Kidney capillary endothelial cell (primary cell): Measurements from ENCODE around the gene CYP2W1.
"Not testable (repeated sequence)": the region's sequence is repeated elsewhere in the genome, so short reads cannot be mapped to it uniquely, and the experiment has no call there.

ENCODE experiments used
- DNase-seq: peaks from one replicate; pipeline ENCODE4 v3.0.0-alpha.2; 2018; ENCODE audit warnings: low spot score

The CYP2W1 gene

GRCh38 chr7:983004-983615 is at the start of gene CYP2W1:
TSS of gene CYP2W1 (plus strand) at chr7:983181. CDS start at chr7:983212, 31 bp downstream.
- DNase-seq = no peak

GRCh38 chr7:934469-935163 is 48.4 kb upstream of the CYP2W1 start:
- DNase-seq = no peak

- no peak for DNase-seq
Measured at GRCh38 chr7:935164-935873, 47.7 kb upstream of the CYP2W1 start.

- no peak for DNase-seq
Measured at GRCh38 chr7:935874-936385, 47.1 kb upstream of the CYP2W1 start.

- no peak for DNase-seq
Measured at GRCh38 chr7:936386-937054, 46.5 kb upstream of the CYP2W1 start.

DNA sequence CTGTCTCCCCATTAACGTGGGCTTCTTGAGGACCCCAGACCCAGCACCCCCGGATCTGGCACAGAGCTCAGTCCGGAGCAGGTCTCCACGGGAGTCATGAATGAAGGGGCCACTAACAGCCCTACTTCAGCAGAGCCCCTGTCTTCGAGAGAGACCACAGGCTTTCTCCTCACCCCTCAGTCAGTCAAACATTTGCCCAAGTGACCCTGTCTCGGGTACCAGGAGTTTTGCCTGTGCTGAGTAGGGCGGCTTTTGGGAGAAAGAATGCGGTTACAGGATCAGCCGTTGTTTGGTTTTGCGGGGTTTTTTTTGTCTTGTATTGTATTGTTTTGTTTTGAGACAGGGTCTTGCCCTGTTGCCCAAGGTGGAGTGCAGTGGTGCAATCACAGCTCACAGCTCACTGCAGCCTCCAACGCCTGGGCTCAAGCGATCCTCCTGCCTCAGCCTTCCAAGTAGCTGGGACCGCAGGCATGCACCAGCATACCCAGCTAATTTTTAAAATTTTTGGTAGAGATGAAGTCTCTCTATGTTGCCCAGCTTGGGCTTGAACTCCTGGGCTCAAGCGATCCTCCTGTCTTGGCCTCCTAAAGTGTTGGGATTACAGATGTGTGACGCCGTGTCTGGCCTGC is 45.0 kb upstream of the CYP2W1 start:
- no peak for DNase-seq

GRCh38 chr7:938546-939185 is 44.3 kb upstream of the CYP2W1 start:
- no peak for DNase-seq

- no peak for DNase-seq
Measured at GRCh38 chr7:939843-940242, 43.1 kb upstream of the CYP2W1 start.

GRCh38 chr7:940599-941408 is 42.2 kb upstream of the CYP2W1 start:
- DNase-seq = no peak

DNA sequence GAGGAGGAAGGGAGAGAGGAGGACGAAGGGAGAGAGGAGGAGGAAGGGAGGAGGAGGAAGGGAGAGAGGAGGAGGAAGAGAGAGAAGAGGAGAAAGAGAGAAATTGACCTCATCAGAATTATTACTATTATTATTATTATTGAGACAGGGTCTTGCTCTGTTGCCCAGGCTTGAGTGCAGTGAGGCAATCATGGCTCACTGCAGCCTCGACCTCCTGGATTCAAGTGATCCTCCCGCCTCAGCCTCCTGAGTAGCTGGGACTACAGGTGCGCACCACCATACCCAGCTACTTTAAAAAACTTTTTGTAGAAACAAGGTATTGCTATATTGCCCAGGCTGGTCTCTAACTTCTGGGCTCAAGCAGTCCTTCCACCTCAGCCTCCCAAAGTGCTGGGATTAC is 39.2 kb upstream of the CYP2W1 start:
- not testable (repeated sequence) for DNase-seq

GRCh38 chr7:944744-945143 is 38.2 kb upstream of the CYP2W1 start:
- DNase-seq = no peak

GRCh38 chr7:945147-945555 is 37.8 kb upstream of the CYP2W1 start:
- no peak for DNase-seq

- DNase-seq = no peak
Measured at GRCh38 chr7:945556-946255, 37.3 kb upstream of the CYP2W1 start.

- DNase-seq = no peak
Measured at GRCh38 chr7:946256-946996, 36.6 kb upstream of the CYP2W1 start.

- no peak for DNase-seq
Measured at GRCh38 chr7:947391-948210, 35.4 kb upstream of the CYP2W1 start.

DNA sequence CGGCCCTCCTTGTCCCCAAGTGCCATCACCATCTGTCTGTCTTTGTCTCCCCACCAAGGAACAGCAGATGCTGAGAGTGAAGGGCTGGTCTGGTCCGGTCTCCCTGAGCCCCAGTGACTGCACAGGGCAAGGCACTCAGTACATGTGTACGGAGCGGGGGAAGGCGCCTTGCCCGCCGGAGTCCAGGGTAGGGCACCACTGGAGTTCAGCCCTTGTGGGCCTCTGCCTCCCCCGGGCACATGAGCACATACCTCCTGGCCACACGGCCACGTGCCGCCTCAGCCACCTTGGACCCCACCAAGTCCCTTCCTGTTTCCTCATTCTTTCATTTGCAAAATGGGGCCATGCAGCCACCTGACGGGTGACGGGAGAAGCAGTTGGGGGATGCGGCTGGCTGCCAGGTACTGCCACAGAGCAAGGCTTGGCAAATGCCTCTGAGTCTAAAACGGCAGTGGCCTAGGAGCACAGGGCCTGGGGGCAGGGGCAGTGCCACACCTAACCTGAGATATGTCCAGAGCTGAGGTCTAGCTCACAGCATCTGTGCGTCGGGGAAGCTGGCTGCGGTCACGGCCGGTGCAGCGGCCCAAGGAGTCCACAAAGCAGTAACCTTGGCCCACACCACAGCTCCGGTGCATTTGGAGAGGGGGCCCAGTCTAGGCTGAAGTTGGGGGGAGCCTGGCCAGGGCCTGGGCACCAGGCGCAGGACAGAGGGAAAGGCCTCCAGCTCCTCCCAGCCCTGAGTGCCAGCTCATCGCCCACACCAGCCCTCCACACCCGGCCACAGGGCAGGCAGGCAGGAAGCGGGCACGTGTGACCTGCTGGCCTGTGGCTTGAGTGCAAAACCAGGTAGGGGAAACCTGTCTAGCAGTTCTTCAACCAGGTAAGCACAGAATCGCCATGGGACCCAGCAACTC is 33.7 kb upstream of the CYP2W1 start:
- DNase-seq = no peak

DNA sequence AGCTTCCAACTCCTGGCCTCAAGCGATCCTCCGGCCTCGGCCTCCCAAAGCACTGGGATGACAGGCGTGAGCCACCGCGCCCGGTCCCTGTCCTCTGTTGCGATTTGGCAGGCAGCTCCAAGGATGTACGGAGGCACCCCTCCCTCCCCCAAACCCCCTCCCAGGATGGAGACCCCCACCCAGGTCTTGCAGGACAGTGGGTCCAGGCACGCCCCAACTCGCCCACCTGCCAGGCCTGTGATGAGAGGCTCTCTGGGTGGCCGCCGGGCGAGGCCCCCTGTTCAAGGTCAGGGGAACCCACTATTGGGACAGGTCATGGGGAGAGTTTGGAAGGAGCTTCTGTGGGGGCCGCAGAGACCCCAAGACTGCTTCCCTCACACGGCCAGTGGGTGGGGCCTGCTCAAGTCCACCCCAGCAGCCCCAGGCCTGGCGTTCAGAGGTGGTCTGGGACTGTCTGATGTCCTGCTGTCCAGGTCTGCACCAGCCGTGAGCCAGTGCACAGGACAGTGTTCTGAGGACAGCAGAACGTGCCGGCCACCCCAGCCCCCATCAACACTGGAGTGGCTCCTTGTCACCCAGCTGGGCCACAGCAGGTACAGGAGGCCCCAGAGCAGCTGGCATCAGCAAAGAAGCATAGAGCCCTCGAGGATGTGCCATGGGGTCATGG is 31.0 kb upstream of the CYP2W1 start:
- no peak for DNase-seq
